Measurements from ENCODE around the gene GMPR.

DNA sequence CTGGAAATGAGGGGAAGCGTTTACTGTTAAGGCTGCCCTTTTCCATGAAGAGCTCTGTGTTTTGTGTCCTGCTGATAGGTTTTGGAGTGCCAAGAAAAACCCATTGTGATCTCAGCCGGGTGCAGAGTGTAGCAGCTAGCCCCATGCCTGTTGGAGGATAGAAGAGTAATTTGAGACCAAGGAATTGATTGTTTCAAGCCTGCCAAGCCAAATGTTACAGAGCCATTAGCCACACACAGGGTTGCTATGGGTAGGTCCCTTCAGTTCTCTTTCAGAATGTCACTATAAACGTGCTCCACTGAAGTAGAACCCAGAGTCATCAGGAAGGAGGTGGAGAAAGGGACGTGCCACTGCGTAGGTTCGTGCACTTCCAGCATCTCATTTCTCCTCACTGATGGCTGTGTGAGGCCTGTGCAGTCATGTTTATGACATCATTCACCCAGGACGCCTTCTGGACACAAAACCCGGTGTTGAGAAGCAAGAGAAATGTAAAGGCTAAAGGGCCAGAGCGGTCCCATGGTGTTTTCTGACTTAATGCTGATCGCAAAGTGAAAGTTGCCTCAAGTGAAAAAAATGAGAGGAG, 6.6 kb downstream of the GMPR start:
- TF ChIP-seq EP300 (IDR thresholded peaks at IDR 0.05) (no peak), POLR2AphosphoS5 (IDR thresholded peaks at IDR 0.05) (peak in 2 of 4 donors; percentile 19 to 25)
- TF ChIP-seq, protein P1, sequence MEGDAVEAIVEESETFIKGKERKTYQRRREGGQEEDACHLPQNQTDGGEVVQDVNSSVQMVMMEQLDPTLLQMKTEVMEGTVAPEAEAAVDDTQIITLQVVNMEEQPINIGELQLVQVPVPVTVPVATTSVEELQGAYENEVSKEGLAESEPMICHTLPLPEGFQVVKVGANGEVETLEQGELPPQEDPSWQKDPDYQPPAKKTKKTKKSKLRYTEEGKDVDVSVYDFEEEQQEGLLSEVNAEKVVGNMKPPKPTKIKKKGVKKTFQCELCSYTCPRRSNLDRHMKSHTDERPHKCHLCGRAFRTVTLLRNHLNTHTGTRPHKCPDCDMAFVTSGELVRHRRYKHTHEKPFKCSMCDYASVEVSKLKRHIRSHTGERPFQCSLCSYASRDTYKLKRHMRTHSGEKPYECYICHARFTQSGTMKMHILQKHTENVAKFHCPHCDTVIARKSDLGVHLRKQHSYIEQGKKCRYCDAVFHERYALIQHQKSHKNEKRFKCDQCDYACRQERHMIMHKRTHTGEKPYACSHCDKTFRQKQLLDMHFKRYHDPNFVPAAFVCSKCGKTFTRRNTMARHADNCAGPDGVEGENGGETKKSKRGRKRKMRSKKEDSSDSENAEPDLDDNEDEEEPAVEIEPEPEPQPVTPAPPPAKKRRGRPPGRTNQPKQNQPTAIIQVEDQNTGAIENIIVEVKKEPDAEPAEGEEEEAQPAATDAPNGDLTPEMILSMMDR (IDR thresholded peaks at IDR 0.05), result no peak
